Nephron (organoid): ENCODE data around the gene GBE1.

ENCODE experiments used
- H3K27ac Mint-ChIP-seq, 3 experiments: 2 replicates each; pipeline ENCODE4 v1.8.0; 2020; ENCODE audit warnings: mixed read lengths in 3 of 3, mild to moderate bottlenecking in 2 of 3, moderate library complexity in 1 of 3
- H3K27me3 Mint-ChIP-seq: 2 replicates; pipeline ENCODE4 v1.8.0; 2021; ENCODE audit warnings: low read depth, mild to moderate bottlenecking, moderate library complexity, mixed read lengths
- H3K36me3 Mint-ChIP-seq: 2 replicates; pipeline ENCODE4 v1.8.0; 2020; ENCODE audit warnings: low read depth, mixed read lengths
- H3K4me1 Mint-ChIP-seq: 2 replicates; pipeline ENCODE4 v1.8.0; 2020; ENCODE audit warnings: mixed read lengths
- H3K4me3 Mint-ChIP-seq, 3 experiments: 2 replicates each; pipeline ENCODE4 v1.8.0; 2020; ENCODE audit warnings: mild to moderate bottlenecking in 3 of 3, mixed read lengths in 3 of 3, moderate library complexity in 2 of 3
- H3K9me3 Mint-ChIP-seq: 2 replicates; pipeline ENCODE4 v1.8.0; 2020; ENCODE audit warnings: mixed read lengths
- TF ChIP-seq, protein P1 (sequence below), 3 experiments: fragments of 200-600 bp; sonication (generic); IDR thresholded peaks; one replicate each; pipeline ENCODE4 v1.5.0; 2021; ENCODE audit warnings: antibody characterized with exemption in 3 of 3; ENCODE audit not compliant: unreplicated experiment in 3 of 3

GBE1 gene

GRCh38 chr3:81699536-81700320 lies 61.7 kb downstream of the GBE1 start:
- H3K27ac Mint-ChIP-seq, result no peak overlapping the region
- H3K4me1 Mint-ChIP-seq, result no peaks in the 10 kb centered on the region
- TF ChIP-seq, protein P1, sequence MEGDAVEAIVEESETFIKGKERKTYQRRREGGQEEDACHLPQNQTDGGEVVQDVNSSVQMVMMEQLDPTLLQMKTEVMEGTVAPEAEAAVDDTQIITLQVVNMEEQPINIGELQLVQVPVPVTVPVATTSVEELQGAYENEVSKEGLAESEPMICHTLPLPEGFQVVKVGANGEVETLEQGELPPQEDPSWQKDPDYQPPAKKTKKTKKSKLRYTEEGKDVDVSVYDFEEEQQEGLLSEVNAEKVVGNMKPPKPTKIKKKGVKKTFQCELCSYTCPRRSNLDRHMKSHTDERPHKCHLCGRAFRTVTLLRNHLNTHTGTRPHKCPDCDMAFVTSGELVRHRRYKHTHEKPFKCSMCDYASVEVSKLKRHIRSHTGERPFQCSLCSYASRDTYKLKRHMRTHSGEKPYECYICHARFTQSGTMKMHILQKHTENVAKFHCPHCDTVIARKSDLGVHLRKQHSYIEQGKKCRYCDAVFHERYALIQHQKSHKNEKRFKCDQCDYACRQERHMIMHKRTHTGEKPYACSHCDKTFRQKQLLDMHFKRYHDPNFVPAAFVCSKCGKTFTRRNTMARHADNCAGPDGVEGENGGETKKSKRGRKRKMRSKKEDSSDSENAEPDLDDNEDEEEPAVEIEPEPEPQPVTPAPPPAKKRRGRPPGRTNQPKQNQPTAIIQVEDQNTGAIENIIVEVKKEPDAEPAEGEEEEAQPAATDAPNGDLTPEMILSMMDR (IDR thresholded peaks at IDR 0.05; ENCODE audit: unreplicated experiment in 3 of 3), result no peak
- no peaks in the 10 kb centered on the region for H3K9me3 Mint-ChIP-seq
- no peaks in the 10 kb centered on the region for H3K27me3 Mint-ChIP-seq
- H3K36me3 Mint-ChIP-seq, result peaks cover 3% of the 10 kb centered on the region
- no peak overlapping the region for H3K4me3 Mint-ChIP-seq

DNA sequence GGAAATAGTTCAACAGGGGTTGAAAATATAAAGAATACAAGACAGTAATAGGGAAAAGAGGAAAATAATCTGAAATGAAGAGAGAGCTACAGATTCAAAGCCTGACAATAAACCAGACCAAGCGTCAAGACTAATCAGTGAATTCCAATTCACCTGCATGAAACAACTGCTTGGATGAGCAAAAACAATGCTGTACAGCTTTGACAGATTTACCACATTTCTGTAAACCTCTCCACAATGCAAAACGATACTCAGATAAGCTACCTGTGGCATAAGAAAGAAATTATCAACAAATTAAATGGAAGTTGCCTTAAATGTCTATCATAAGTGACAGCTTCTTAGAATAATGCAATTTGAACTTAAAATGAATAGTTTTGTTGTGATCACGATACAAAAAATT lies 65.4 kb downstream of the GBE1 start:
- Mint-ChIP-seq H3K36me3 (peaks cover 3% of the 10 kb centered on the region), H3K27me3 (no peaks in the 10 kb centered on the region), H3K4me3 (no peak overlapping the region), H3K9me3 (no peaks in the 10 kb centered on the region), H3K27ac (no peak overlapping the region), H3K4me1 (no peaks in the 10 kb centered on the region)
- TF ChIP-seq, protein P1 (IDR thresholded peaks at IDR 0.05; ENCODE audit: unreplicated experiment in 3 of 3), result no peak

GRCh38 chr3:81695302-81695701 lies 66.1 kb downstream of the GBE1 start:
- Mint-ChIP-seq H3K4me3 (no peak overlapping the region), H3K27me3 (no peaks in the 10 kb centered on the region), H3K4me1 (no peaks in the 10 kb centered on the region), H3K36me3 (peaks cover 3% of the 10 kb centered on the region), H3K27ac (no peak overlapping the region), H3K9me3 (no peaks in the 10 kb centered on the region)
- TF ChIP-seq, protein P1 (IDR thresholded peaks at IDR 0.05; ENCODE audit: unreplicated experiment in 3 of 3), result no peak

GRCh38 chr3:81694662-81695061 lies 66.8 kb downstream of the GBE1 start:
- H3K4me3 Mint-ChIP-seq, result no peak overlapping the region
- H3K9me3 Mint-ChIP-seq, result no peaks in the 10 kb centered on the region
- H3K36me3 Mint-ChIP-seq, result peaks cover 3% of the 10 kb centered on the region
- H3K27ac Mint-ChIP-seq, result no peak overlapping the region
- no peaks in the 10 kb centered on the region for H3K4me1 Mint-ChIP-seq
- TF ChIP-seq, protein P1 (IDR thresholded peaks at IDR 0.05; ENCODE audit: unreplicated experiment in 3 of 3), result no peak
- H3K27me3 Mint-ChIP-seq, result no peaks in the 10 kb centered on the region

DNA sequence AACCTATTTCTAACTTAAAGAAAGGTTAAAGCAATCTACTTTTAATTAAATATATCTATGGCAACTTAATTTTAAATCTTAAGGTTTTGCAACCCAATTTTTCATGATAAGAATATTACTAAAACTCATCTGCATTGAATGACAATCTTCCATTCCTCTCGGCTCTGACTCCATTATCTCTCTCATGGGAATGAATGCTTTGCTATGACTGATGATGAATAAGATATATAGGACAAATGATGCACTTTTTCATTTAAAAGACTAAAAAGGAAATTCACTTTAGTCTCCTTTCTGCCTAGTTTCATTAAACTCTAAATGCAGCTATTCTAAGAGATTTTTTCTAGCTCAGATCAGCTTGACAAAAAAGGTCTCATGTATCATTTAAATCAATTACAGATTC lies 68.7 kb downstream of the GBE1 start:
- H3K4me3 Mint-ChIP-seq, result no peak overlapping the region
- TF ChIP-seq, protein P1 (IDR thresholded peaks at IDR 0.05; ENCODE audit: unreplicated experiment in 3 of 3), result no peak
- H3K27me3 Mint-ChIP-seq, result no peaks in the 10 kb centered on the region
- peaks cover 3% of the 10 kb centered on the region for H3K36me3 Mint-ChIP-seq
- no peak overlapping the region for H3K27ac Mint-ChIP-seq
- H3K4me1 Mint-ChIP-seq, result no peaks in the 10 kb centered on the region
- no peaks in the 10 kb centered on the region for H3K9me3 Mint-ChIP-seq

- Mint-ChIP-seq H3K27me3 (no peaks in the 10 kb centered on the region), H3K4me3 (no peak overlapping the region), H3K4me1 (no peaks in the 10 kb centered on the region), H3K27ac (no peak overlapping the region), H3K9me3 (no peaks in the 10 kb centered on the region), H3K36me3 (no peaks in the 10 kb centered on the region)
- TF ChIP-seq, protein P1 (IDR thresholded peaks at IDR 0.05; ENCODE audit: unreplicated experiment in 3 of 3), result no peak
Measured at GRCh38 chr3:81689617-81690016, 71.8 kb downstream of the GBE1 start.
